Astrocyte (in vitro differentiated cells and primary cell): Measurements from ENCODE around the gene GNAT1.

ENCODE experiments used
- EZH2 ChIP-seq: IDR thresholded peaks from 2 replicates; pipeline ENCODE4 v1.6.1; 2012; ENCODE audit warnings: mild to moderate bottlenecking, low read length, inconsistent platforms; ENCODE audit not compliant: insufficient read depth
- TF ChIP-seq, protein P1 (sequence below): IDR thresholded peaks from 2 replicates; pipeline ENCODE4 v1.5.1; 2011; ENCODE audit warnings: low read depth, mild to moderate bottlenecking, inconsistent platforms, low read length, moderate library complexity; ENCODE audit not compliant: insufficient read depth

- TF ChIP-seq, protein P1, sequence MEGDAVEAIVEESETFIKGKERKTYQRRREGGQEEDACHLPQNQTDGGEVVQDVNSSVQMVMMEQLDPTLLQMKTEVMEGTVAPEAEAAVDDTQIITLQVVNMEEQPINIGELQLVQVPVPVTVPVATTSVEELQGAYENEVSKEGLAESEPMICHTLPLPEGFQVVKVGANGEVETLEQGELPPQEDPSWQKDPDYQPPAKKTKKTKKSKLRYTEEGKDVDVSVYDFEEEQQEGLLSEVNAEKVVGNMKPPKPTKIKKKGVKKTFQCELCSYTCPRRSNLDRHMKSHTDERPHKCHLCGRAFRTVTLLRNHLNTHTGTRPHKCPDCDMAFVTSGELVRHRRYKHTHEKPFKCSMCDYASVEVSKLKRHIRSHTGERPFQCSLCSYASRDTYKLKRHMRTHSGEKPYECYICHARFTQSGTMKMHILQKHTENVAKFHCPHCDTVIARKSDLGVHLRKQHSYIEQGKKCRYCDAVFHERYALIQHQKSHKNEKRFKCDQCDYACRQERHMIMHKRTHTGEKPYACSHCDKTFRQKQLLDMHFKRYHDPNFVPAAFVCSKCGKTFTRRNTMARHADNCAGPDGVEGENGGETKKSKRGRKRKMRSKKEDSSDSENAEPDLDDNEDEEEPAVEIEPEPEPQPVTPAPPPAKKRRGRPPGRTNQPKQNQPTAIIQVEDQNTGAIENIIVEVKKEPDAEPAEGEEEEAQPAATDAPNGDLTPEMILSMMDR: no peak
- no peak for TF ChIP-seq EZH2
Observed at GRCh38 chr3:50221411-50222168, 30.2 kb downstream of the GNAT1 start.
